ENCODE measurements around the gene YOD1.

DNA sequence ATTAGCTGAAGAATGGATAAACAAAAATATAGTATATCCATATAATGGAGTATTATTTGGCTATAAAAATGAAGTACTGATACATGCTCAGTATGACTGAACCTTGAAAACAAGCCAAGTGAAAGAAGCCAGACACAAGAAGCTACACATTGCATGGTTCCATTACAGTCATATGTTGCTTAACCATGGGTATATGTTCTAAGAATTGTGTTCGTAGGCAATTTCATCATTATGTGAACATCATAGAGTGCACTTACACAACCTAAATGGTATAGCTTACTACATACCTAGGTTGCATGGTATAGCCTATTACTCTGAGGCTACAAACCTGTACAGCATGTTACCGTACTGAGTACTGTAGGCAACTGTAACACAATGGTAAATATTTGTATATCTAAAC is 52.2 kb downstream of the YOD1 start:
- TF ChIP-seq, protein P1, sequence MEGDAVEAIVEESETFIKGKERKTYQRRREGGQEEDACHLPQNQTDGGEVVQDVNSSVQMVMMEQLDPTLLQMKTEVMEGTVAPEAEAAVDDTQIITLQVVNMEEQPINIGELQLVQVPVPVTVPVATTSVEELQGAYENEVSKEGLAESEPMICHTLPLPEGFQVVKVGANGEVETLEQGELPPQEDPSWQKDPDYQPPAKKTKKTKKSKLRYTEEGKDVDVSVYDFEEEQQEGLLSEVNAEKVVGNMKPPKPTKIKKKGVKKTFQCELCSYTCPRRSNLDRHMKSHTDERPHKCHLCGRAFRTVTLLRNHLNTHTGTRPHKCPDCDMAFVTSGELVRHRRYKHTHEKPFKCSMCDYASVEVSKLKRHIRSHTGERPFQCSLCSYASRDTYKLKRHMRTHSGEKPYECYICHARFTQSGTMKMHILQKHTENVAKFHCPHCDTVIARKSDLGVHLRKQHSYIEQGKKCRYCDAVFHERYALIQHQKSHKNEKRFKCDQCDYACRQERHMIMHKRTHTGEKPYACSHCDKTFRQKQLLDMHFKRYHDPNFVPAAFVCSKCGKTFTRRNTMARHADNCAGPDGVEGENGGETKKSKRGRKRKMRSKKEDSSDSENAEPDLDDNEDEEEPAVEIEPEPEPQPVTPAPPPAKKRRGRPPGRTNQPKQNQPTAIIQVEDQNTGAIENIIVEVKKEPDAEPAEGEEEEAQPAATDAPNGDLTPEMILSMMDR (IDR thresholded peaks at IDR 0.05), result no peak
- TF ChIP-seq POLR2AphosphoS5 (IDR thresholded peaks at IDR 0.05), result no peak
- no peak for TF ChIP-seq POLR2A (IDR thresholded peaks at IDR 0.05)
- TF ChIP-seq EP300 (IDR thresholded peaks at IDR 0.05; ENCODE audit: low read depth), result no peak
